GM18907 (cell line): ENCODE measurements around the gene IFT25.

Experiments
- ATAC-seq: cut with Tn5 transposase; IDR thresholded peaks from one replicate; pipeline ENCODE4 v1.9.1; 2021; ENCODE audit warnings: mild to moderate bottlenecking, moderate library complexity; ENCODE audit not compliant: unreplicated experiment

The IFT25 gene

GRCh38 chr1:53930932-53931331, 14.6 kb downstream of the IFT25 start:
- ATAC-seq, result no peak

GRCh38 chr1:53929246-53929960, 16.1 kb downstream of the IFT25 start:
- ATAC-seq, result no peak

GRCh38 chr1:53927376-53927881, 18.1 kb downstream of the IFT25 start:
- ATAC-seq, result no peak

GRCh38 chr1:53919675-53920066, 25.8 kb downstream of the IFT25 start:
- ATAC-seq, result no peak

DNA sequence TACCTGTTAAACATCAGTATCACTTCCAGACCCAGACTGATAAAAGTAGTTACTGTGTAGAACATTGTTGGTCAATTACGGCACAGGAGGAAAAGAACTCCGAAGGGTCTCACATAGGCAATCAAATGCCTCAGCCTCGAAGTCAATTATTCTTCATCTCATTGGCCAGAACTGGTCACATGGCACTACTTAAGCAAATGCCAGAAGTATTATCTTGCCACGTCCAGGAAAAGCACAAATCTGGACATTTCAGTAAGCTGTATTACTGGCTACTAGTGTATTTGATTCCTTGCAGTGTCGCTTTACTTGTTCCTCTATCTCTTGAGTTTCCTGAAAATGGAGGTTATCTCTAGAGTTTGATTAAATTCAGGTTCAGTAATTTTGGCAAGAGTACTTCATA, 27.2 kb downstream of the IFT25 start:
- no peak for ATAC-seq

DNA sequence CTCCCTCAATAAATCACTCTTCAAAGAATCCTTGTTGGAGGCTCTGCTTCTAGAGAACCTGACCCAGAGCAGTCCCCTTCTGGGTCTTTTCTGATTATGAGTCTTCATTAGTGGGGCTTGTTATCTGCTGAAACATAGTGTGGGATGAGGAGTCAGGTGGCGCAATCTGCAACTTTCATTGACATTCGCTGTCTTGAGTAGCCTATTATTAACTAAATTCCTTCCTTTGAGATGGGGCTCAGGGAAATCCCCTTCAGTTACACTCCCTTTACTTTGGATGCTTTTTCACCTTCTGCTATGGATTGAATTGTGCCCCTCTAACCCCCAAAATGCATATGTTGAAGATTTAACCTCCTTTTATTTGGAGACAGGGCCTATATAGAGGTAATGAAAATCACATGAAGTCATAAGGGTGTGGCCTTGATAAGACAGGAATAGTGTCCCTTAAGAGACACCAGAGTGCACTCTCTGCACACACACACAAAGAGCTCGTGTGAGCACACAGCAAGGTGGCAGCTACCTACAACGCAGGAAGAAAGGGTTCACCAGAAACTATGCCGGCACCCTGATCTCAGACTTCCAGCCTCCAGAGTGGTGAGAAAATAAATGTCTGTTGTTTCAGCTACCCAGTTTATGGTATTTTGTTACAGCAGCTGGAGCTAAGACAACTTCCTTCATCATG, 32.0 kb downstream of the IFT25 start:
- no peak for ATAC-seq

DNA sequence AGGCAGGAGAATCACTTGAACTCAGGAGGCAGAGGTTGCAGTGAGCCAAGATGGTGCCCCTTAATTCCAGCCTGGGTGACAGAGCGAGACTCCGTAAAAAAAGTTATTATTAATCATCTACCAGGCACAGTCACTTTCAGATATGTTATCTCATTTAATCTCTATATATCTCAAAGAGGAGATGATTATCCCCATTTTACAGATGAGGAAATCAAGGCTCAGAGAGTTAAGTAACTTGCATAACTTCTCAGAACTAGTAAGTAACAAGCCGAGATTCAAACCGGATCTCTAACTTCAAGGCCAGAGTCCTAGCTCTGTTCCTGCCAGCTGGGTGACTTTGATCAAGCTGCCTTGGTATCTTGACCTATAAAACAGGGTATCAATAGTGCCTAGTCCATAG, 34.1 kb downstream of the IFT25 start:
- no peak for ATAC-seq

GRCh38 chr1:53909946-53910345, 35.6 kb downstream of the IFT25 start:
- no peak for ATAC-seq

DNA sequence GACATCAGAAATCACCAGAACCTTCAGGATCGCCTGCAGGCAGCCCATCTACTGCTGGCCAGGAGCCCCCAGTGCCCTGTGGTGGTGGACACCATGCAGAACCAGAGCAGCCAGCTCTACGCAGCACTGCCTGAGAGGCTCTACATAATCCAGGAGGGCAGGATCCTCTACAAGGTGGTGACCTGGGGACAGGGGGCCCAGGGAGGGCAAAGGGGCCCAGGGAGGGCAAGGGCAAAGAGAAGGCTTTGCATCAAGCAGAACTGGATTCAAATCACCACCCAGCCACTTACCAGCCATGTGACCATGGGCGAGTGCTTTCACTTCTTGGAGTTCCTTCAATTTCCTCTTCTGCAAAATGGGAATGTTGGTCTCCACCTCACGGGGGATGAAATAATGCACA, 39.4 kb downstream of the IFT25 start:
- no peak for ATAC-seq

- ATAC-seq, result no peak
Observed at GRCh38 chr1:53905509-53905908, 40.0 kb downstream of the IFT25 start.

- no peak for ATAC-seq
Observed at GRCh38 chr1:53902235-53903138, 43.0 kb downstream of the IFT25 start.

DNA sequence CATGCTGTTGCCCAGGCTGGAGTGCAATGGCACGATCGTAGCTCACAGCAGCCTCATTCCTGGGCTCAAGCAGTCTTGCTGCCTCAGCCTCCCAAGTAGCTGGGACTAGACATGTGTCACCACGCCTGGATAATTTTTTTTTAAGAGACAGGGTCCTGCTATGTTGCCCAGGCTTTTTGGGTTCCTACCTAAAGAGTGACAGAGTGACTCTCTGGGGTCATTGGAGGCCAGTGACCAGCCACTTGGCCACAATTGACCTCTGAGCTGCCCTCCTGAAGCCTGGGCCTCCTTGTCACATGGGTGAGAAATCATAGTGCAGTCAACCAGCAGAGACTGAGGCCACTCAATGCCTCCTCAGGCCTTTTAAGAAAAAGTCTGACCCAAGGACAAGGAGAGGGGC, 45.8 kb downstream of the IFT25 start:
- no peak for ATAC-seq

DNA sequence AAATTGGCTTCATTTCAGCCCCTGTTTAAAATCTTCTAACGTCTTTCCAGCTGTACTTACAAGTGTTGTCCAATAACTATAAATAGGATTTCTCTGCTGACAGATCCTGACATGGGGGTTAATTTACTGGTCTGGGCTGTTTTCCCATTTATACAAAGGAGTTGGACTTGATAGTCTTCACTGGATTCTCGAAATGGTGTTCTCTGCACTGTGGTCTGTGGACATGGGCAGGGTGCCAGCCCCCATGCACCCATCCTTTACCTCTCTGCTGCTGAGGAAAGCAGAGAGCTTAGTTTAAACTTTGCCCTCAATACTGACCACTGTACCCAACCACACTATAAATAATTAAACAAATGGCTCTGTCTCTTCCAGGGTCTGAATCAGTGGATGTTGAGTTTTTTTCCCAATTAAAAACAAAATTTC, 46.3 kb downstream of the IFT25 start:
- ATAC-seq, result no peak

- no peak for ATAC-seq
Observed at GRCh38 chr1:53896635-53897229, 48.8 kb downstream of the IFT25 start.

- no peak for ATAC-seq
Observed at GRCh38 chr1:53895421-53895820, 50.1 kb downstream of the IFT25 start.

- no peak for ATAC-seq
Observed at GRCh38 chr1:53894644-53895043, 50.9 kb downstream of the IFT25 start.

- no peak for ATAC-seq
Observed at GRCh38 chr1:53893999-53894636, 51.4 kb downstream of the IFT25 start, which contains the start of gene DIO1. Gene DIO1 (plus strand): TSS chr1:53894187. CDS start chr1:53894211, 24 bp downstream.

- ATAC-seq, result no peak
Observed at GRCh38 chr1:53892911-53893310, 52.6 kb downstream of the IFT25 start.

DNA sequence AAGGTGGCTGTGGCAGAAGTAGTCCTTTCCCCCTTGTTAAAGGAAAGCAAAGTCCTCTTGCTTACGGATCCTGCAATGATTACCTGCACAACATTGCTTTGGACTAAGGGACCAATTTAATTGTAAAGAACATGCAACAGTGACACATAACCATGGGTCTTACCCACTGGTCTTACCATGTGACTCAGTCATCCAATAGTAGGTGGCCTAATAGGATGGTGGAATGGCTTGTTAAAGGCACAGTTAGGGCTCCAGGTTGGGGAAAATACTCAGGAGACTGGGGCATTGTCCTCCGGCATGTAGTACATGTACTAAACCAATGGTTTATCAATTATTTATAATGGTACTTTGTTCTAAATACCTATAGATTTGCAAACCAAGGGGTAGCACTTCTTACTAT, 53.8 kb downstream of the IFT25 start:
- no peak for ATAC-seq

GRCh38 chr1:53891018-53891417, 54.5 kb downstream of the IFT25 start:
- no peak for ATAC-seq
